Thyroid gland (tissue), 4 donors: ENCODE data around the gene GATC. TPM values are rescaled to one million over a fixed set of nuclear protein-coding genes. Genes with fewer than 3 reads are reported as not detected.

Source experiments
- DNase-seq, 2 donors: peaks; one replicate each; pipeline ENCODE4 v3.0.0-alpha.2; 2019
- H3K27ac ChIP-seq, 3 donors: fragments of 200-600 bp; sonication (generic); 1 replicate in 2 of 3; 2 replicates in 1 of 3; pipeline ENCODE4 v1.5.1; 2016 to 2019; ENCODE audit warnings: mild to moderate bottlenecking in 1 of 3, moderate library complexity in 1 of 3
- H3K27me3 ChIP-seq: fragments of 200-600 bp; sonication (generic); one replicate; pipeline ENCODE4 v1.5.1; 2019
- H3K36me3 ChIP-seq, 2 donors: fragments of 200-600 bp; sonication (generic); one replicate each; pipeline ENCODE4 v1.5.1; 2016 to 2019
- H3K4me1 ChIP-seq, 2 donors: fragments of 200-600 bp; sonication (generic); one replicate each; pipeline ENCODE4 v1.5.1; 2017 to 2019
- H3K4me3 ChIP-seq, 3 donors: fragments of 200-600 bp; sonication (generic); replicated peaks in 1 of 3; 1 replicate in 2 of 3; 2 replicates in 1 of 3; pipeline ENCODE4 v1.5.1; 2016; ENCODE audit warnings: mild to moderate bottlenecking in 1 of 3
- H3K9me3 ChIP-seq: fragments of 200-600 bp; sonication (generic); one replicate; pipeline ENCODE4 v1.5.1; 2017
- POLR2A ChIP-seq, 2 donors: fragments of 450-650 bp; IDR thresholded peaks; one replicate each; pipeline ENCODE4 v1.6.1; 2017; ENCODE audit warnings: antibody characterized with exemption in 2 of 2, mild to moderate bottlenecking in 2 of 2, moderate library complexity in 1 of 2
- WGBS, 2 donors: methylation state at CpG; one replicate each; pipeline ENCODE4 v1.1.5; 2017; 5-methylcytosine and 5-hydroxymethylcytosine counted together
- intact Hi-C: fragments of 100-400 bp; cut with DNase I; formaldehyde crosslinking; loops from one replicate; pipeline ENCODE4 v1.15.1; 2023
- total RNA-seq, 4 donors: library from RNA; depleted of rRNA; stranded (reverse); fragments of >200 nt; gene quantifications; one replicate each; pipeline ENCODE4 v1.2.3, GENCODE V29; 2016
- TF ChIP-seq, protein P1 (sequence below), 6 experiments: fragments of 200-600 bp in 3 of 6; fragments of 450-650 bp in 3 of 6; sonication (generic) in 3 of 6; IDR thresholded peaks; one replicate each; pipeline ENCODE4 v1.5.1; 2016 to 2019; ENCODE audit warnings: antibody characterized with exemption in 6 of 6, mild to moderate bottlenecking in 2 of 6, inconsistent platforms in 1 of 6, moderate library complexity in 1 of 6

GATC gene
- total RNA-seq, 4 donors from 2014 or later = 32.4 to 38.4 (median 36.6) TPM

DNA sequence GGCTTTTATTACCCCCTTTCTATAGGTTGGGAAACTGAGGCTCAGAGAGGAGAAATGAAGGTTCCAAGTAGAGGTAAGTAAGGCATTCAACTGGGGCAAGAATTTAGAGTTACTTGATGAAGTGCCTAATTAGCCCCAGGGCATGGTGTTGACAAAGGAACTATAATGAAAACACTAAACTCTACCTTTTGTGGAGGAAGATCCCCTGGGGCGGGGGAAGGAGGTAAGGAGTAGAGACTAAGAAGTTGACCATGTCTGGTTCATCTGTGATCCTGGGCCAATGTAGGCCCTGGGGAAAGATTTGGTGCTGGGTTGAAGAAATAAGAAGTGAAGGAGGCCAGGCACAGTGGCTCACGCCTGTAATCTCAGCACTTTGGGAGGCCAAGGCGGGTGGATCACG is 24.5 kb upstream of the GATC start:
- Histone ChIP-seq H3K4me1 (no peaks in the 10 kb centered on the region), H3K9me3 (no peaks in the 10 kb centered on the region), H3K4me3 (no peak overlapping the region), H3K27ac (no peak overlapping the region), H3K36me3 (no peaks in the 10 kb centered on the region), H3K27me3 (no peaks in the 10 kb centered on the region)
- DNase-seq = no peak
- TF ChIP-seq, protein P1, sequence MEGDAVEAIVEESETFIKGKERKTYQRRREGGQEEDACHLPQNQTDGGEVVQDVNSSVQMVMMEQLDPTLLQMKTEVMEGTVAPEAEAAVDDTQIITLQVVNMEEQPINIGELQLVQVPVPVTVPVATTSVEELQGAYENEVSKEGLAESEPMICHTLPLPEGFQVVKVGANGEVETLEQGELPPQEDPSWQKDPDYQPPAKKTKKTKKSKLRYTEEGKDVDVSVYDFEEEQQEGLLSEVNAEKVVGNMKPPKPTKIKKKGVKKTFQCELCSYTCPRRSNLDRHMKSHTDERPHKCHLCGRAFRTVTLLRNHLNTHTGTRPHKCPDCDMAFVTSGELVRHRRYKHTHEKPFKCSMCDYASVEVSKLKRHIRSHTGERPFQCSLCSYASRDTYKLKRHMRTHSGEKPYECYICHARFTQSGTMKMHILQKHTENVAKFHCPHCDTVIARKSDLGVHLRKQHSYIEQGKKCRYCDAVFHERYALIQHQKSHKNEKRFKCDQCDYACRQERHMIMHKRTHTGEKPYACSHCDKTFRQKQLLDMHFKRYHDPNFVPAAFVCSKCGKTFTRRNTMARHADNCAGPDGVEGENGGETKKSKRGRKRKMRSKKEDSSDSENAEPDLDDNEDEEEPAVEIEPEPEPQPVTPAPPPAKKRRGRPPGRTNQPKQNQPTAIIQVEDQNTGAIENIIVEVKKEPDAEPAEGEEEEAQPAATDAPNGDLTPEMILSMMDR (IDR thresholded peaks at IDR 0.05) = no peak
- no peak for TF ChIP-seq POLR2A (IDR thresholded peaks at IDR 0.05)
- intact Hi-C loops = no loop called here
- 81 to 92% methylated on average over 4 of the region's 4 CpGs for WGBS, 2 donors

DNA sequence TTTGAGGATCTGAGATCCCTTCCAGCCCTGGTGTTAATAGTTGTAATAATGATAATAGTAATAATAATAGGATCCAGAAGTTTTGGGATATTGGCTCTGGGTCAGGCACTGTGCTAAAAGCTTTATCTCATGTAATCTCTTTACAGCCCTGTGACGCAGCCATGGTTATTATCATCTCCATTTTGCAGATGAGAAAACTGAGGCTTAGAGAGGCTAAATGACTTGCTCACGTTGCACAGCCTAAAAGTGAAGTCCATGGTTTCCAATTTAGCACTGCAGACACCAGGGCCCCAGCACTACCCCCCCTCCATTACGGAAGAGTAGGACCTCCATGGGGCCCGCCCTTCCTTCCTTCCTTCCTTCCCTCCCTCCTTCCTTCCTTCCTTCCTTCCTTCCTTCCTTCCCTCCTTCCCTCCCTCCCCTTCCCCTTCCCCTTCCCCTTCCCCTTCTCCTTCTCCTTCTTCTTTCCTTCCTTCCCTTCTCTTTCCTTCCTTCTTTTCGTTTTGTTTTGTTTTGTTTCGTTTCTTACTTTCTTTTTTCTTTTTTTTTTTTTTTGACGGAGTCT is 23.3 kb upstream of the GATC start:
- Histone ChIP-seq H3K4me1 (no peaks in the 10 kb centered on the region), H3K4me3 (no peak overlapping the region), H3K27me3 (no peaks in the 10 kb centered on the region), H3K9me3 (no peaks in the 10 kb centered on the region), H3K27ac (no peak overlapping the region), H3K36me3 (no peaks in the 10 kb centered on the region)
- whole genome bisulfite sequencing, 2 donors = 68 to 79% methylated on average over 7 of the region's 7 CpGs
- intact Hi-C loops = no loop called here
- TF ChIP-seq, protein P1 (IDR thresholded peaks at IDR 0.05) = no peak
- no peak for TF ChIP-seq POLR2A (IDR thresholded peaks at IDR 0.05)
- no peak for DNase-seq

DNA sequence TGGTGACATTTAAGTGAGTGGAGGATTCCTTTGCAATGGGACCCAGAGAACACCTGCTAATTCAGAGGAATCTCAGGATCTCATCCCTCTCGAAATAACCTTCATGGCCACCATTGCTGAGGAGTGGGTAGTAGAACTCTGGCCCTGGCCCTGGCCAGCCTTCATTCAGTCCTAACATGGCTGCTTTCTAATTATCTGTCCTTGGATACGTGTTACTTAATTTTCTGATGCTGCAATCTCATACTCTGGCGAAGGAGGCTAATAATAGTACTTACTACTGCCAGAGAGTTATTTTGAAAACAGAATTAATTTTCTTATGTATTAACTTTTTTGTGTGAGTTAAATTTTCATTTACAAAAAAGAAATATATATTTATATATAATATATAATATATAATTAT is 20.4 kb upstream of the GATC start:
- DNase-seq = no peak
- 80 to 86% methylated on average over 3 of the region's 3 CpGs for WGBS, 2 donors
- no peaks in the 10 kb centered on the region for H3K27me3 ChIP-seq
- no peak overlapping the region for H3K27ac ChIP-seq
- no peaks in the 10 kb centered on the region for H3K9me3 ChIP-seq
- intact Hi-C loops = no loop called here
- no peak overlapping the region for H3K4me3 ChIP-seq
- no peaks in the 10 kb centered on the region for H3K4me1 ChIP-seq
- no peak for TF ChIP-seq POLR2A (IDR thresholded peaks at IDR 0.05)
- TF ChIP-seq, protein P1 (IDR thresholded peaks at IDR 0.05) = no peak
- H3K36me3 ChIP-seq = no peaks in the 10 kb centered on the region

DNA sequence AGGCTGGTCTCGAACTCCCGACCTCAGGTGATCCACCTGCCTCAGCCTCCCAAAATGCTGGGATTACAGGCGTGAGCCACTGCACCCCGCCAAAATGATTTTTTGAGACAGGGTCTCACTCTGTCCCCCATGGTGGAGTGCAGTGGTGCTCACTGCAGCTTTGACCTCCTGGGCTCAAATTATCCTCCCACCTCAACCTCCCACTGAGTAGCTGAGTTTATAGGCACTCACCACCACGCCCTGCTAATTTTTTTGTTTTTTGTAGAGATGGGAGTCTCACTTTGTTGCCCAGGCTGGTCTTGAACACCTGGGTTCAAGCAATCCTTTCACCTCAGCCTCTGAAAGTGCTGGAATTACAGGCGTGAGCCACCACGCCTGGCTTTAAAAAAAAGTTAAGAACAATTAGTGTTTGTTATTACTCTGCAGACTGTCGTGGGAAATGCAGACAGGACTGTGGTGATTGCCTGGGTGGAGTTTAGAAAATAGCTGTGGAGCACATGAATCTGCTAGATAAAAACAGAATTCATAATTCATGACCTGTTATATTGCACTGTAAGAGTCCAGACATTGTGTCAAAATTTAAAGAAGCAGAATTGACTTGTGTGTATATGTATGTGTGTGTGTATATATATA is 17.5 kb upstream of the GATC start:
- DNase-seq = no peak
- TF ChIP-seq, protein P1 (IDR thresholded peaks at IDR 0.05) = no peak
- TF ChIP-seq POLR2A (IDR thresholded peaks at IDR 0.05) = no peak
- intact Hi-C loops = no loop called here
- Histone ChIP-seq H3K27ac (no peak overlapping the region), H3K36me3 (no peaks in the 10 kb centered on the region), H3K4me3 (no peak overlapping the region), H3K9me3 (no peaks in the 10 kb centered on the region), H3K4me1 (no peaks in the 10 kb centered on the region), H3K27me3 (no peaks in the 10 kb centered on the region)
- 61 to 72% methylated on average over 8 of the region's 8 CpGs for WGBS, 2 donors

DNA sequence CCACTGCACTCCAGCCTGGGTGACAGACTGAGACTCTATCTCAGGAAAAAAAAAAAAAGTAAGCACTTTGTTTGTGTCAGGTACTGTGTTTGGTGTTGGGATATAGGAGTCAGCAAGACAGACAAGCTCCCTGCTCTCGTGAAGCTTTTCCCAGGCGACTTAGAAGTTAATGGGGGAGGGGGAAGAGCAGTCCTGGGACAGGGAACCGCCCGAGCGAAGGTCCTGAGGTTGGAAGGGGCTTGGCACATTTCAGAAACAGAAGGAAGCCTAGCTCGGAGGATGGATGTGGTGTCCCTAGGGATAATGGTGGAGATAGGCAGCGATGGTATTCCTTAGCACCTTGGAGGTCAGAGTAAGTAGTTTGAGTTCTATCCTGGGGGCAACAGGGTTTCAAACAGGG is 16.9 kb upstream of the GATC start:
- Histone ChIP-seq H3K36me3 (no peaks in the 10 kb centered on the region), H3K4me1 (no peaks in the 10 kb centered on the region), H3K4me3 (no peak overlapping the region), H3K27me3 (no peaks in the 10 kb centered on the region), H3K27ac (no peak overlapping the region), H3K9me3 (no peaks in the 10 kb centered on the region)
- WGBS, 2 donors = 58 to 59% methylated on average over 7 of the region's 7 CpGs
- intact Hi-C loops = no loop called here
- no peak for TF ChIP-seq POLR2A (IDR thresholded peaks at IDR 0.05)
- TF ChIP-seq, protein P1 (IDR thresholded peaks at IDR 0.05) = no peak
- no peak for DNase-seq
